GM12873 (cell line): ENCODE results near the gene CSF3R.

Source experiments
- TF ChIP-seq, protein P1 (sequence below): IDR thresholded peaks from 2 replicates; pipeline ENCODE4 v1.5.1; 2012; ENCODE audit warnings: low read depth, mild to moderate bottlenecking, moderate library complexity, low read length, control low read depth; ENCODE audit not compliant: insufficient read depth; ENCODE audit errors: missing control alignments

CSF3R gene

DNA sequence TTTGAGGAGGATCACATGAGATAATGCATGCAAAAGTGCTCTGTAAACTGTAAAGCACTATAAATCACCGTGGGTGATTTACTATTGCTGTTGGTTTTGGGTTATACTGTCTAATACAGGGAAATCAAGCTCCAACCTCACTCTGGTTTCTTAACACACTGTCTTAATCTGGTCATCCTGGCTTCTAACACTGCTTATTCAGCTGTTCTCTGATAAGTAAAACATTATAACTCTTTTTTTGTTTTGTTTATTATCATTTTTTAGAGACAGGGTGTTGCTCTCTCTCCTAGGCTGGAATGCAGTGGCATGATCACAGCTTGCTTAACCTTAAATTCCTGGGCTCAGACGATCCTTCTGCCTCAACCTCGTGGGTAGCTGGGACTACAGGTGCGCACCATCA lies 63.1 kb downstream of the CSF3R start:
- TF ChIP-seq, protein P1, sequence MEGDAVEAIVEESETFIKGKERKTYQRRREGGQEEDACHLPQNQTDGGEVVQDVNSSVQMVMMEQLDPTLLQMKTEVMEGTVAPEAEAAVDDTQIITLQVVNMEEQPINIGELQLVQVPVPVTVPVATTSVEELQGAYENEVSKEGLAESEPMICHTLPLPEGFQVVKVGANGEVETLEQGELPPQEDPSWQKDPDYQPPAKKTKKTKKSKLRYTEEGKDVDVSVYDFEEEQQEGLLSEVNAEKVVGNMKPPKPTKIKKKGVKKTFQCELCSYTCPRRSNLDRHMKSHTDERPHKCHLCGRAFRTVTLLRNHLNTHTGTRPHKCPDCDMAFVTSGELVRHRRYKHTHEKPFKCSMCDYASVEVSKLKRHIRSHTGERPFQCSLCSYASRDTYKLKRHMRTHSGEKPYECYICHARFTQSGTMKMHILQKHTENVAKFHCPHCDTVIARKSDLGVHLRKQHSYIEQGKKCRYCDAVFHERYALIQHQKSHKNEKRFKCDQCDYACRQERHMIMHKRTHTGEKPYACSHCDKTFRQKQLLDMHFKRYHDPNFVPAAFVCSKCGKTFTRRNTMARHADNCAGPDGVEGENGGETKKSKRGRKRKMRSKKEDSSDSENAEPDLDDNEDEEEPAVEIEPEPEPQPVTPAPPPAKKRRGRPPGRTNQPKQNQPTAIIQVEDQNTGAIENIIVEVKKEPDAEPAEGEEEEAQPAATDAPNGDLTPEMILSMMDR, result no peak

DNA sequence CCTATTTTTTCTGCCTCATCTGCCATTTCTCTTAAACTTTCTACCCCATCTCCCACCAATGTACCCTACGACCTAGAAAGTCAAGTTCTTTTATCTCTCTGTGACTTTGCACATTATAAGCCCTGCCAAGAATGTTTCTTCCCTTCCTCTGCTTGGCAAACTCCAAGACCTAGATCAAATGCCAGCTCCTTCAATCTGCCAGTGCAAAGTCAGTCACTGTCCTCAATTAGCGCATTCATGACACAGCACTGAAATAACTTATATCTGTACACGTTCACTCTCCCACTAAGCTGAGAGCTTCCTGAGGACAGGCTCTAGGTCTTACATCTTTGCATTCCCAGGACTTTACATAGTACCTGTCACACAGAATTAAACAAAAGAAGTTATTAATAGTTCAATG lies 63.6 kb downstream of the CSF3R start:
- TF ChIP-seq, protein P1, result no peak

DNA sequence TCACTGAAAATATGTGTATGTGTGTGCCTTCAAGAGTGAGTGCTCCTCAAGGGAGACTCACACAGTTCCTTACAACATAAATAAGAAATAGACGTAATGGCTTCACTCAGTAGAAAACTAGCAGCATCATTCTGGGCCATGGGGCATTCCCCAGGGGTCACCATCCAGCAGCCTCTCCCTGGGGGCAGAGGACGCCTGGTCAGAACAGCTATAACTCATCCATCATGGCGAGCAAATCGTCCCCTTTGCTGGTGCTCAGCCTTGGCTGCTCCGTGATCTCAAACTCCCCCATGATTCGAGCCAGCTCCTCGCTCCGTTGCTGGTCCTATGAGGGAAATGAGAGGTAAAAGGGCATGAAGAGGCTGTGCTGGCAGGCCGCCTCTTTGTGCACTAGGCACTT lies 64.8 kb downstream of the CSF3R start:
- TF ChIP-seq, protein P1, result no peak
